ENCODE measurements around the gene HAGHL. TPM values are rescaled to one million over a fixed set of nuclear protein-coding genes. Genes with fewer than 3 reads are reported as not detected.

HAGHL gene
- total RNA-seq = 1 to 10 TPM; 6.4 to 8.1 TPM

GRCh38 chr16:726438-727290 is at the start of gene HAGHL, which contains the start of gene CCDC78:
HAGHL (plus strand) TSS chr16:727106; CDS start chr16:727510, 404 bp downstream.
CCDC78 (minus strand) TSS chr16:726443; CDS start chr16:726367, 76 bp downstream.
- Histone ChIP-seq H3K4me1 (ENCODE audit: control insufficient read depth in 1 of 2, low read depth in 2 of 2) (peaks cover 14 to 26% of the 10 kb centered on the region in 2 donors), H3K4me3 (peak within 1 kb of the TSS; percentile 71), H3K36me3 (peaks cover 3% of the 10 kb centered on the region), H3K9me3 (no peaks in the 10 kb centered on the region), H3K27me3 (replicated peaks; ENCODE audit: insufficient read depth) (no peaks in the 10 kb centered on the region), H3K27ac (no peak within 1 kb of the TSS)
- ATAC-seq (ENCODE audit: insufficient number of reproducible peaks, low FRiP score, low read depth) (peak; percentile 26), DNase-seq (ENCODE audit: low spot score) (no peak)
- no peak for TF ChIP-seq CTCF (IDR thresholded peaks at IDR 0.05)

GRCh38 chr16:677316-678190 is 49.4 kb upstream of the HAGHL start:
- DNase-seq (ENCODE audit: low spot score) = no peak
- ATAC-seq (ENCODE audit: insufficient number of reproducible peaks, low FRiP score, low read depth) = no peak
- TF ChIP-seq CTCF (IDR thresholded peaks at IDR 0.05) = no peak
- H3K36me3 ChIP-seq = peaks cover 18% of the 10 kb centered on the region
- no peaks in the 10 kb centered on the region for H3K9me3 ChIP-seq
- no peak overlapping the region for H3K27ac ChIP-seq
- H3K4me1 ChIP-seq (ENCODE audit: control insufficient read depth in 1 of 2, low read depth in 2 of 2) = peaks cover 22 to 42% of the 10 kb centered on the region in 2 donors
- no peak overlapping the region for H3K4me3 ChIP-seq
- no peaks in the 10 kb centered on the region for H3K27me3 ChIP-seq (replicated peaks; ENCODE audit: insufficient read depth)

GRCh38 chr16:678209-678857 is 48.6 kb upstream of the HAGHL start:
- Histone ChIP-seq H3K4me1 (ENCODE audit: control insufficient read depth in 1 of 2, low read depth in 2 of 2) (peaks cover 24 to 50% of the 10 kb centered on the region in 2 donors), H3K27ac (no peak overlapping the region), H3K27me3 (replicated peaks; ENCODE audit: insufficient read depth) (no peaks in the 10 kb centered on the region), H3K9me3 (no peaks in the 10 kb centered on the region), H3K4me3 (no peak overlapping the region), H3K36me3 (peaks cover 19% of the 10 kb centered on the region)
- ATAC-seq (ENCODE audit: insufficient number of reproducible peaks, low FRiP score, low read depth) = no peak
- no peak for DNase-seq (ENCODE audit: low spot score)
- no peak for TF ChIP-seq CTCF (IDR thresholded peaks at IDR 0.05)

GRCh38 chr16:678858-679813 is 47.8 kb upstream of the HAGHL start:
- peak; percentile 3 for ATAC-seq (ENCODE audit: insufficient number of reproducible peaks, low FRiP score, low read depth)
- peak overlapping the region; percentile 49 to 76 for H3K27ac ChIP-seq

More at GRCh38 chr16:678858-679813, 47.8 kb upstream of the HAGHL start:
- H3K4me3 ChIP-seq = peak overlapping the region; percentile 83
- no peak for DNase-seq (ENCODE audit: low spot score)
- no peaks in the 10 kb centered on the region for H3K27me3 ChIP-seq (replicated peaks; ENCODE audit: insufficient read depth)
- H3K9me3 ChIP-seq = no peaks in the 10 kb centered on the region
- H3K4me1 ChIP-seq (ENCODE audit: control insufficient read depth in 1 of 2, low read depth in 2 of 2) = peaks cover 28 to 55% of the 10 kb centered on the region in 2 donors
- no peak for TF ChIP-seq CTCF (IDR thresholded peaks at IDR 0.05)
- peaks cover 19% of the 10 kb centered on the region for H3K36me3 ChIP-seq

Measured in thoracic aorta (tissue), 2 donors.